GM13977 (cell line): ENCODE measurements around the gene GUCY1A1.

Source experiments
- DNase-seq: peaks from one replicate; pipeline ENCODE4 v3.0.0; 2012; ENCODE audit warnings: low spot score
- CTCF ChIP-seq: IDR thresholded peaks from 2 replicates; pipeline ENCODE4 v1.5.1; 2012; ENCODE audit warnings: mild to moderate bottlenecking, control low read depth; ENCODE audit not compliant: insufficient read depth; ENCODE audit errors: extremely low read depth, missing control alignments
- in situ Hi-C: fragments of 300-500 bp; cut with MboI; formaldehyde crosslinking; loops from one replicate; pipeline ENCODE4 v1.12.0; 2022; ENCODE audit warnings: low sequenced_read_pairs, low pct_unique_long_range_greater_than_20kb, mixed read lengths, inconsistent platforms; ENCODE audit not compliant: unreplicated experiment

Gene GUCY1A1

GRCh38 chr4:155763551-155763950 is 96.9 kb downstream of the GUCY1A1 start:
- no peak for TF ChIP-seq CTCF

GRCh38 chr4:155765149-155765548 is 98.5 kb downstream of the GUCY1A1 start:
- no peak for DNase-seq
- in situ Hi-C loops, result no loop called here
- no peak for TF ChIP-seq CTCF

More at GRCh38 chr4:155763551-155763950, 96.9 kb downstream of the GUCY1A1 start:
- DNase-seq, result no peak
- in situ Hi-C loops, result no loop called here

DNA sequence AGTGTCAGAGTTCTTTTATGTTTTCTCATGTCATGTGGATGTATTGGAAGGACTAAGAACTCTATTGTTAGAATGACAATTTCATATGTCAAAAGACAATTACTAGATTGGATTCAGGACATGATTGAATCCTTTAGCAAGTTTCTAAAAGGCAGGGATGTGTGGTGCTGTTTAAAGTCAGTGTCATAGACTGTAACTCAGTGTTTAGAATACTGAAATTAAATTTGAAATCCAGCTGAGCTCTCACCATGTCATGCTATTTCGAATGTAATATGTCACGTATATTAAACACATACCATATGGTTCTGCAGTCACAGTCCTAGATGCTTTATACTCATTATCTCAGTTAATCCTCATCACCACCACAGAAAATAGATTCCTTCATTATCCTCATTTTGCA is 100.0 kb downstream of the GUCY1A1 start:
- no peak for TF ChIP-seq CTCF
- DNase-seq, result no peak
- in situ Hi-C loops, result no loop called here

GRCh38 chr4:155768370-155768769 is 101.7 kb downstream of the GUCY1A1 start:
- no peak for TF ChIP-seq CTCF
- in situ Hi-C loops, result no loop called here
- no peak for DNase-seq

GRCh38 chr4:155769090-155769489 is 102.4 kb downstream of the GUCY1A1 start:
- in situ Hi-C loops, result no loop called here

DNA sequence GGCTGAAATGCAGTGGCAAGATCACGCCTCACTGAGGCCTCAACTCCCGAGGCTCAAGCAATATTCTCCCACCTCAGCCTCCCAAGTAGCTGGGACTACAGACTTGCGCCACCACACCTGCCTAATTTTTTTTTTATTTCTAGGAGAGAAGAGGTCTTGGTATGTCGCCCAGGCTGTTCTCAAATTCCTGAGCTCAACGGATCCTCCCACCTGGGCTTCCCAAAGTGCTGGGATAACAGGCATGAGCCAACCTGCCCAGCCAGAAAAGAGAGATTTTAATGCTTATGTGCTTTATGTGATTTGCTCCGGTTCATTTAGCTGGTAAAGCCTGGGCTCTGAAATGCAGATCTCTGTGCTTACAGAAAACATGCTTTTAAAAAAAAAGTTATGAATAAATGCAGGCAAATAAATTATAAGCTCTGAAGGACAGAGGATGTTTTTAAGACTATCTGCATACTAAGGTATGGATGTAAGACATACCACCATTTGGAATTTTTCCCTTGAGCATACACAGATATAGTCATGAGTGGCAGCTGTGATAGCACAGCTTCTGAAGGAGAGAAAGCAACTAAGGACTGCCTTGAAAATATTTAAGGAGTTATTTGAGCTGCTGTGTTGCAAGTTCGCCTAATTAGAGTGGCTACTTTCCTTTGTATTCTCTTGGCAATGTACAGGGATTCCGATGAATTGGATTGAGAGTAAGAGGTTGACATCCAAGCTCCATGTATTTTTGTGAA is 106.0 kb downstream of the GUCY1A1 start:
- in situ Hi-C loops, result no loop called here
- no peak for TF ChIP-seq CTCF
- DNase-seq, result no peak

More at GRCh38 chr4:155769090-155769489, 102.4 kb downstream of the GUCY1A1 start:
- no peak for DNase-seq
- TF ChIP-seq CTCF, result no peak
